AG09319 (cell line): Measurements from ENCODE around the gene SEMA4D.
"Not testable (repeated sequence)": the region's sequence is repeated elsewhere in the genome, so short reads cannot be mapped to it uniquely, and the experiment has no call there.

ENCODE experiments used
- DNase-seq: peaks from one replicate; pipeline ENCODE4 v3.0.0-alpha.2; 2010; ENCODE audit warnings: low read depth; ENCODE audit errors: extremely low read depth
- TF ChIP-seq, protein P1 (sequence below): IDR thresholded peaks from 2 replicates; pipeline ENCODE4 v1.5.1; 2011; ENCODE audit warnings: low read depth, mild to moderate bottlenecking, inconsistent platforms, low read length, moderate library complexity

SEMA4D gene

DNA sequence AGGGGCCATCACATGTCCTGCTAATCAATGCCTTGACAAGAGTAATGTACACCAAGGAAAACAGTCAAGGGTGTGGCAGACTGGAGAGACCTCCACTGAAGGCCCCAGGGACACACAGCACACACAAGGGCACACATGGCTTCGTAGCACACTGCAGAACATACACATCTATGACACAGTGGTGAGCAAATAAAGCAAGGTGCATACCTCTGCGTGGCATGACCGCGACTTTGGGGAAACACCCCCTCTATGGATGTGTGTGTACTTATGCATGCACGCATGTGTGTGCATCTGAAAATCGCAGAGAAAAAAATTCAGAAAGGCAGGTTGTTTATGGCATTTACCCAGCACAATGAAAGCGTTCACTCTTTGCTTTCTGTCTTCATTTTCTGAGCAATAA lies 20.5 kb downstream of the SEMA4D start:
- TF ChIP-seq, protein P1, sequence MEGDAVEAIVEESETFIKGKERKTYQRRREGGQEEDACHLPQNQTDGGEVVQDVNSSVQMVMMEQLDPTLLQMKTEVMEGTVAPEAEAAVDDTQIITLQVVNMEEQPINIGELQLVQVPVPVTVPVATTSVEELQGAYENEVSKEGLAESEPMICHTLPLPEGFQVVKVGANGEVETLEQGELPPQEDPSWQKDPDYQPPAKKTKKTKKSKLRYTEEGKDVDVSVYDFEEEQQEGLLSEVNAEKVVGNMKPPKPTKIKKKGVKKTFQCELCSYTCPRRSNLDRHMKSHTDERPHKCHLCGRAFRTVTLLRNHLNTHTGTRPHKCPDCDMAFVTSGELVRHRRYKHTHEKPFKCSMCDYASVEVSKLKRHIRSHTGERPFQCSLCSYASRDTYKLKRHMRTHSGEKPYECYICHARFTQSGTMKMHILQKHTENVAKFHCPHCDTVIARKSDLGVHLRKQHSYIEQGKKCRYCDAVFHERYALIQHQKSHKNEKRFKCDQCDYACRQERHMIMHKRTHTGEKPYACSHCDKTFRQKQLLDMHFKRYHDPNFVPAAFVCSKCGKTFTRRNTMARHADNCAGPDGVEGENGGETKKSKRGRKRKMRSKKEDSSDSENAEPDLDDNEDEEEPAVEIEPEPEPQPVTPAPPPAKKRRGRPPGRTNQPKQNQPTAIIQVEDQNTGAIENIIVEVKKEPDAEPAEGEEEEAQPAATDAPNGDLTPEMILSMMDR: no peak
- no peak for DNase-seq

DNA sequence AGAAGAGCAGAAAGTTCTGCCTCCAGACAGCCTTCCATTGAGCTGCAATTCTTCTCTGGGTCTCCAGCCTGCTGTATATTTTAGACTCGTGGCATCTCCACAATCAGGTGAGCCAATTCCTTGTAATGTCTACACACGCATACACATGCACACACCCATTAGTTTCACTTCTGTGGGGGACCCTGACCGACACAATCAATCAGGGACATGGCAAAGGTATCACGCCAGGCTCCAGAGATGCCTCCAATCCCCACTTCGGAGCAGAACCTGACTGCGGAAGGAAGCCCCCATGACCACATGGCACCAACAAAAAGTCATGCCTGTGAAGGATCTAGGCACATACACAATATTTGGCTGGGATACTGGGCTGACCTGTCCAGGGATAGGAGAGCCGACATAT lies 21.4 kb downstream of the SEMA4D start:
- DNase-seq: no peak

DNA sequence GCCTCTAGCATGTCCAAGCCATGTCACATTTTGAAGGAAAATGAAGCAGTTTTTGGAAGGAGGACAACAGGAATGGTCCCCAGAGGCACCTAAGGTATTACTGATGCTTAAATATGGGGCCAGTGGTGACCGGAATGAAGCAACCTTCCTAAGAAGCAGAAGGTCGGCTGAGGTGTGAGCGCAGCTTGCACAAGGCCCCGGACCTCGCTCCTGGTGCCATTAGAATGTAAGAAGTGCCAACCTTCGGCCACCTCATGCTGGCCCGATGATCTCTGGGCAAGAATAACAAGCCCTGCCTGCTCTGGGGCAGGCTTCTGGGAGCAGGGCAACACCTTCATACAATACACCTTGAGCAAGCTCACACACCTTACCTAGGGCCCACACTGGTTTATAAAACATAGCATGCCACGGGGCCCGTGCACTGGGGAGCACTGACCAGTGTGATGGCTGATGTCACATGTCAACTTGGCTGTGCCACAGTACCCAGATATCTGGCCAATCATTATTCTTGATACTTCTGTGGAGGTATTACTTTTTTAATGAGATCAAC lies 21.9 kb downstream of the SEMA4D start:
- no peak for DNase-seq
- TF ChIP-seq, protein P1: no peak

More for the DNA sequence above, 21.4 kb downstream of the SEMA4D start:
- TF ChIP-seq, protein P1: no peak

DNA sequence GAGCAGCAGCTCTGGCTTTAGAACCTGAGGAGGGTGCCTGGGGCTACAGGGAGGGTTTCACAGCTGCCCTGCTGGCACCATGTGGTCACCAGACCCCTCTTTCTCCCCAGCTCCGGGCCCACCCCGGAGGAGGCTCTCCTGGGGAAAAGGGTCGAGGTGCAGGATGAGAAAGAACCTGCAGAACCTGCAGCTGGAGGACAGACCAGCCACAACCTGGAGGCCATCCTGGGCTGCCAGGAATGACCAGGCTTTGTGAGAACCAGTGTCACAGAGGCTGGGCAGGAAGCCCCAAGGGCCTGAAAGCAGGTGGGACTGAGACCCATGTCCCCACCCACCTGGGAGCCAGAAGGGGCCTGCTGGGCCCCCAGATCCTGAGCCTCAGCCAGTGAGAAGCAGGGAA lies 23.0 kb downstream of the SEMA4D start:
- no peak for DNase-seq
- TF ChIP-seq, protein P1: no peak

DNA sequence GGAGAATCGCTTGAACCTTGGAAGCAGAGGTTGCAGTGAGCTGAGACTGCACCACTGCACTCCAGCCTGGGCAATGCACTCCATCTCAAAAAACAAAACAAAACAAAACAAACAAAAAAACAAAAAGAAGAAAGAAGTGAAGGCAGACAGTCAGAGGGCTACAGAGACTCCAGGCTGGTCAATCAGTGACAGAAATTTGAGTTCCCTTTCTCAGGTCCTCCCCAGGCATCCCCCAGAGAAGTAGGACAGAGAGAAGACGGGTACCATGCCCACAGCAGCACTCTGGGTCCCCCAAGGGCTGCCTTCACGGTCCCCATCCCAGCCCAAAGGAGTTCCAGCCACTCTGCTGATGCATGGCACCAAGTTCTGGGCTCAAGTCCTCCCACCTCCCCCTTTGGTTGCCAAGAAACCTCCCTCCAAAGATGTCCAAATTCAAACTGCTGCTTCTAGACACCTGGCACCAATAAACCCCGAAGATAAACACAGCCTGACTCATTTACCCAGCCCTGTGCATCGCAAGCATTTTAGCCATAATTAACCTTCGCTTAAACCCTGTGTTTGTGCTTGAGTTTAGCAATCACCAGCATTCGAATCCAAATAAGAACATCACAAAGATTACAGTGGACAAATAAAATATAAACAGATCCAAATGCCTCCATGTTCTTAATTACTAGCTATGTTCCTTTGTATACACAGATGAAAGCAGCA lies 24.0 kb downstream of the SEMA4D start:
- TF ChIP-seq, protein P1: no peak
- peak; percentile 94 for DNase-seq

DNA sequence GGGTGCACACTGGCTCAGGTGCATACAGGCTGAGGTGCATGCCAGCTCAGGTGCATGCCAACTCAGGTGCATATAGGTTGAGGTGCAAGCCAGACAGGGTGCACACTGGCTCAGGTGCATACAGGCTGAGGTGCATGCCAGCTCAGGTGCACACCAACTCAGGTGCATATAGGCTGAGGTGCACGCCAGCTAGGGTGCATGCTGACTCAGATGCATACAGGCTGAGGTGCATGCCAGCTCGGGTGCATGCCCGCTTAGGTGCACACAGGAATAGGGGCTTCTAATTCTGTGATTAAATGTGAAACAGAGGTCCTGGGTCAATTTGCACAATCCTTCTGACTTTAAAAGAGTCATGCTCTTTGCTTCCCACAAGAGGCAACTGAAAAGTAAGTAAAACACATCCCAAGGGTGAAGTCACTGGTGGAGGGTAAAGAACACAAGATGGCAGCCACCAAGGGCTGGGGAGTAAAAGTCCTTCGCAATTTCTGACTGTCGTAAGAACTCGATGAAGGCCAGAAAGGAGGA lies 26.1 kb downstream of the SEMA4D start:
- DNase-seq: not testable (repeated sequence)

DNA sequence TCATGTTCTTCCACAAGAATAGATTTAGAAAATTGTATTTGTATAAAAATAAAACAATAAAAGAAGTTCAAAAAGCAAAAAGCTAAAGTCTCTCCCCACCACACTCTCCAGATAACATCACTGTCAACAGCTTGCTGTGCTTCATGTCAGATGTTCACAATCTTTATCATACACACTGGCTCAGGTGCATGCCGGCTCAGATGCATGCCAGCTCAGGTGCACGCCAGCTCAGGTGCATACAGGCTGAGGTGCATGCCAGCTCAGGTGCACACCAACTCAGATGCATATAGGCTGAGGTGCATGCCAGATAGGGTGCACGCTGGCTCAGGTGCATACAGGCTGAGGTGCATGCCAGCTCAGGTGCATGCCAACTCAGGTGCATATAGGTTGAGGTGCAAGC lies 26.5 kb downstream of the SEMA4D start:
- TF ChIP-seq, protein P1: no peak
- DNase-seq: no peak
